C4-2B (cell line): ENCODE data around the gene KRTAP10-12.

Source experiments
- CTCF ChIP-seq: fragments of 450-650 bp; conservative IDR thresholded peaks from 2 replicates; pipeline ENCODE4 v1.5.1; 2017; ENCODE audit warnings: mild to moderate bottlenecking
- ZFX ChIP-seq: fragments of 450-650 bp; IDR thresholded peaks from 2 replicates; pipeline ENCODE4 v1.6.1; 2017

DNA sequence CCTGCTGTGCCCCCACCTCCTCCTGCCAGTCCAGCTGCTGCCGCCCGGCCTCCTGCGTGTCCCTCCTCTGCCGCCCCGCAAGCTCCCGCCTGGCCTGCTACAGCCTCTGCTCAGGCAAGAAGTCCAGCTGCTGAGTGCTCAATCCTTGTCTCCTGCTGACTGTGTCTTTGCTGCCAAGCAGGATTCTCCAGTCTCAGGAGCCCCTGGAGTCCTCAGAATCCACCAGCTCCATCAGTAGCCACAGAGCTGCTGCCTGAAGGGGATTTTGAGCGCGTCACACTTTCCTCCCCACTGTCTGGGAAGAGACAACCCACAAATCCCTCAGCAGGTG is 49.8 kb upstream of the KRTAP10-12 start:
- no peak for TF ChIP-seq CTCF
- TF ChIP-seq ZFX = no peak
